Neural cell (in vitro differentiated cells): Measurements from ENCODE around the gene PBX1. TPM values are rescaled to one million over a fixed set of nuclear protein-coding genes. Genes with fewer than 3 reads are reported as not detected.

ENCODE experiments used
- H2AFZ ChIP-seq: fragments of 200-600, 300-800 bp; sonication (generic), shearing (Covaris generic); 2 replicates; pipeline ENCODE4 v1.6.0; 2014; ENCODE audit warnings: low read depth, mild to moderate bottlenecking, antibody characterized with exemption, low read length, moderate library complexity
- H3F3A ChIP-seq: fragments of 200-600 bp; shearing (Covaris generic); 2 replicates; pipeline ENCODE4 v1.6.1; 2016; ENCODE audit warnings: mild to moderate bottlenecking, moderate library complexity, mixed read lengths, antibody characterized with exemption, low read length; ENCODE audit not compliant: insufficient read depth, poor library complexity, severe bottlenecking
- H3K27ac ChIP-seq: fragments of 200-600, 300-800 bp; sonication (generic), shearing (Covaris generic); 2 replicates; pipeline ENCODE4 v1.5.1; 2014; ENCODE audit warnings: mild to moderate bottlenecking, low read length, moderate library complexity
- H3K27me3 ChIP-seq: fragments of 300-800, 200-600 bp; sonication (generic), shearing (Covaris generic); 2 replicates; pipeline ENCODE4 v1.6.0; 2014; ENCODE audit warnings: mild to moderate bottlenecking, low read depth, low read length, moderate library complexity; ENCODE audit not compliant: insufficient read depth
- H3K36me3 ChIP-seq: fragments of 300-800, 200-600 bp; sonication (generic), shearing (Covaris generic); 2 replicates; pipeline ENCODE4 v1.5.1; 2014; ENCODE audit warnings: mild to moderate bottlenecking, antibody characterized with exemption, low read length, moderate library complexity; ENCODE audit not compliant: insufficient read depth
- H3K4me2 ChIP-seq: fragments of 300-800, 200-600 bp; sonication (generic), shearing (Covaris generic); 2 replicates; pipeline ENCODE4 v1.6.0; 2014; ENCODE audit warnings: mild to moderate bottlenecking, low read length
- H3K4me3 ChIP-seq: fragments of 300-800, 200-600 bp; sonication (generic), shearing (Covaris generic); 2 replicates; pipeline ENCODE4 v1.5.1; 2014; ENCODE audit warnings: mild to moderate bottlenecking, low read length, moderate library complexity
- H3K79me2 ChIP-seq: fragments of 200-600 bp; shearing (Covaris generic); replicated peaks from 2 replicates; pipeline ENCODE4 v1.6.0; 2014; ENCODE audit warnings: mild to moderate bottlenecking, low read length, moderate library complexity; ENCODE audit not compliant: insufficient read depth
- H3K9ac ChIP-seq: fragments of 300-800, 200-600 bp; sonication (generic), shearing (Covaris generic); 2 replicates; pipeline ENCODE4 v1.6.1; 2016; ENCODE audit warnings: mild to moderate bottlenecking, low read length, mixed read lengths
- H3K9me2 ChIP-seq: fragments of 200-600 bp; shearing (Covaris generic); 2 replicates; pipeline ENCODE4 v1.6.1; 2016; ENCODE audit warnings: mild to moderate bottlenecking, low read length, mixed read lengths; ENCODE audit not compliant: insufficient read depth
- H3K9me3 ChIP-seq: fragments of 200-600, 300-800 bp; sonication (generic), shearing (Covaris generic); 2 replicates; pipeline ENCODE4 v1.6.1; 2016; ENCODE audit warnings: mild to moderate bottlenecking, mixed run types, low read length, moderate library complexity, mixed read lengths
- H4K20me1 ChIP-seq: fragments of 200-600 bp; shearing (Covaris generic); 2 replicates; pipeline ENCODE4 v1.6.1; 2016; ENCODE audit warnings: mild to moderate bottlenecking, mixed run types; ENCODE audit not compliant: insufficient read depth
- CTCF ChIP-seq: fragments of 450-650 bp; IDR thresholded peaks from 2 replicates; pipeline ENCODE4 v1.5.1; 2014; ENCODE audit warnings: antibody characterized with exemption, mild to moderate bottlenecking, moderate library complexity; ENCODE audit not compliant: poor library complexity, severe bottlenecking
- EP300 ChIP-seq: fragments of 450-650 bp; conservative IDR thresholded peaks from 2 replicates; pipeline ENCODE4 v1.6.1; 2014; ENCODE audit warnings: antibody characterized with exemption, mild to moderate bottlenecking, moderate library complexity; ENCODE audit not compliant: poor library complexity, severe bottlenecking
- EZH2 ChIP-seq: fragments of 200-600, 300-800 bp; shearing (Covaris generic), sonication (generic); IDR thresholded peaks from 2 replicates; pipeline ENCODE4 v1.6.1; 2014; ENCODE audit warnings: antibody characterized with exemption, low read length, borderline replicate concordance, mild to moderate bottlenecking; ENCODE audit not compliant: insufficient read depth, poor library complexity, severe bottlenecking
- MXI1 ChIP-seq: fragments of 450-650 bp; conservative IDR thresholded peaks from 2 replicates; pipeline ENCODE4 v1.6.1; 2014; ENCODE audit warnings: antibody characterized with exemption, mild to moderate bottlenecking; ENCODE audit not compliant: poor library complexity, severe bottlenecking
- POLR2AphosphoS5 ChIP-seq: IDR thresholded peaks from 2 replicates; pipeline ENCODE4 v1.6.1; 2012
- RAD21 ChIP-seq: fragments of 450-650 bp; conservative IDR thresholded peaks from 2 replicates; pipeline ENCODE4 v1.6.1; 2014; ENCODE audit warnings: antibody characterized with exemption, mild to moderate bottlenecking, moderate library complexity
- REST ChIP-seq: IDR thresholded peaks from 2 replicates; pipeline ENCODE4 v1.6.1; 2012; ENCODE audit warnings: borderline replicate concordance
- SMC3 ChIP-seq: fragments of 450-650 bp; conservative IDR thresholded peaks from 2 replicates; pipeline ENCODE4 v1.6.1; 2014; ENCODE audit warnings: antibody characterized with exemption, mild to moderate bottlenecking, moderate library complexity; ENCODE audit not compliant: poor library complexity
- TAF1 ChIP-seq: IDR thresholded peaks from 2 replicates; pipeline ENCODE4 v1.6.1; 2012; ENCODE audit warnings: low read depth
- polyA plus RNA-seq: library from polyadenylated mRNA; depleted of rRNA; stranded (reverse); fragments of >200 nt; gene quantifications from 2 replicates; pipeline ENCODE4 v1.2.3, GENCODE V29; 2014

The PBX1 gene
- polyA plus RNA-seq, 1 donor from 2014 or later, result 42.4 TPM

DNA sequence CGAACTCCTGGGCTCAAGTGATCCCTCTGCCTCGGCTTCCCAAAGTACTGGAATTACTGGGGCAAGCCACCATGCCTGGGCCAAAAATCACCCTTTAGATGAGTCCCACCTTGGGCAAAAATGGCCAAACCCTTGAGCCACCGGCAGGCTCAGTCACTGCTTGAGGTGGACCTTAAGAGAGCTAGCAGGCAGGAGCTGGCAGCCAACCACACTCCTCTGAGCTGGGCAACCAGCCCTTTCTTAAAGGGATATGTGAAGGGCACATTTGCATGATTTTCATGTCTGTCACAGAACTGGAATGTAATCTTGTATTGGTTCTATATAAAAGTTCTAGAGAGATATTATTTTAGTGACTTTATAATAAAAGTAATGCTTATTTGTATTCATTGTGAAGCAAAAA lies 316.5 kb downstream of the PBX1 start:
- H3K9me3 ChIP-seq, result no peaks in the 10 kb centered on the region
- H3K4me2 ChIP-seq, result no peak overlapping the region
- no peaks in the 10 kb centered on the region for H4K20me1 ChIP-seq
- H3F3A ChIP-seq, result no peaks in the 10 kb centered on the region
- no peaks in the 10 kb centered on the region for H3K9me2 ChIP-seq
- H3K36me3 ChIP-seq, result no peaks in the 10 kb centered on the region
- no peak overlapping the region for H3K27ac ChIP-seq
- no peaks in the 10 kb centered on the region for H3K79me2 ChIP-seq
- no peak for TF ChIP-seq EZH2
- H3K27me3 ChIP-seq, result no peaks in the 10 kb centered on the region
- no peak overlapping the region for H3K9ac ChIP-seq
- no peak overlapping the region for H3K4me3 ChIP-seq
- H2AFZ ChIP-seq, result no peak overlapping the region

DNA sequence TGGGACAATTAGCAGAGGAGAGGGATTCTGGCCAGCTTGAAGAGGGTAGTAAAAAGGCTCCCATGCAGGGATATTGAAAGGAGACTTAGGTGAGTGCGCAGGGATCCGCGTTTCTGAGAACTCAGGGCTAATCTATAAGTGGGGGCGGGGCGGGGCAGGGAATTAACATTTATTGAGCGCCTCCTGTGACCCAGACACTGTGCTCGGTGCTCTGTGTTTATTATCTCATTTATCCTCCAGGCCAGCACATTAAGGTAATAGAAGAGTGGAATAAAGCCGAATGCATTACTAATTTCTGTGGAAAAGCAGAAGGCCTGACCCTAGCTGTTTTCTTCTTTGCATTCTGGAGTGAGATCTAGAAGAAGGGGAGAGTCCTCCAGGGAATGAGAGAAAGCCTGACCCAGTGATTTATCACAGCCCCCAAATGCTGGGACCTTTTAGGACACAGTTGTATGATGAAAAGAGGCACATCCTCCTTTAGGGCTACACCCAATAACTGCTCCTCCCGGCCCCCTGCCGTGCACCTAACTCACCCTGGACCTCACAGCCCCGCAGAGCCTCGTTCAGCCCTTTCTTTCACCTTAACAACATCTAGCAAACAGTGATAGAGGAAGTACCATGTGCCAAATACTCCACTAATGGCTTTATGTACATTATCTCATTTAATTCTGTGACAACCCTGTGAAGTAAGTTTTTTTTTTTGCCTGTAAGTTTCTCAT lies 317.6 kb downstream of the PBX1 start:
- no peak overlapping the region for H2AFZ ChIP-seq
- no peak overlapping the region for H3K4me2 ChIP-seq
- no peaks in the 10 kb centered on the region for H3F3A ChIP-seq
- TF ChIP-seq POLR2AphosphoS5, result no peak
- TF ChIP-seq CTCF, result no peak
- H3K9me3 ChIP-seq, result no peaks in the 10 kb centered on the region
- H3K36me3 ChIP-seq, result no peaks in the 10 kb centered on the region
- no peak overlapping the region for H3K4me3 ChIP-seq
- no peaks in the 10 kb centered on the region for H4K20me1 ChIP-seq
- H3K79me2 ChIP-seq, result no peaks in the 10 kb centered on the region
- no peak overlapping the region for H3K9ac ChIP-seq
- no peaks in the 10 kb centered on the region for H3K27me3 ChIP-seq
- no peak overlapping the region for H3K27ac ChIP-seq
- H3K9me2 ChIP-seq, result no peaks in the 10 kb centered on the region

GRCh38 chr1:164880199-164880598 lies 321.2 kb downstream of the PBX1 start:
- Histone ChIP-seq H3K9ac (no peak overlapping the region), H3K9me2 (no peaks in the 10 kb centered on the region), H3K36me3 (peaks cover 4% of the 10 kb centered on the region), H3K4me2 (no peak overlapping the region), H3K27ac (no peak overlapping the region), H3F3A (no peaks in the 10 kb centered on the region), H4K20me1 (no peaks in the 10 kb centered on the region), H3K4me3 (no peak overlapping the region), H3K27me3 (no peaks in the 10 kb centered on the region), H2AFZ (no peak overlapping the region), H3K9me3 (no peaks in the 10 kb centered on the region), H3K79me2 (no peaks in the 10 kb centered on the region)
- TF ChIP-seq SMC3, result no peak
- no peak for TF ChIP-seq RAD21
- TF ChIP-seq MXI1, result no peak
- no peak for TF ChIP-seq TAF1
- TF ChIP-seq CTCF, result no peak
- no peak for TF ChIP-seq EZH2
- TF ChIP-seq REST, result no peak
- TF ChIP-seq EP300, result no peak
- no peak for TF ChIP-seq POLR2AphosphoS5
